ENCODE data around the gene KCNJ10.
A peak's percentile ranks its signal among the peaks of the same experiment; 100 is the strongest.
"Not testable (repeated sequence)": the region's sequence is repeated elsewhere in the genome, so short reads cannot be mapped to it uniquely, and the experiment has no call there.

KCNJ10 gene

DNA sequence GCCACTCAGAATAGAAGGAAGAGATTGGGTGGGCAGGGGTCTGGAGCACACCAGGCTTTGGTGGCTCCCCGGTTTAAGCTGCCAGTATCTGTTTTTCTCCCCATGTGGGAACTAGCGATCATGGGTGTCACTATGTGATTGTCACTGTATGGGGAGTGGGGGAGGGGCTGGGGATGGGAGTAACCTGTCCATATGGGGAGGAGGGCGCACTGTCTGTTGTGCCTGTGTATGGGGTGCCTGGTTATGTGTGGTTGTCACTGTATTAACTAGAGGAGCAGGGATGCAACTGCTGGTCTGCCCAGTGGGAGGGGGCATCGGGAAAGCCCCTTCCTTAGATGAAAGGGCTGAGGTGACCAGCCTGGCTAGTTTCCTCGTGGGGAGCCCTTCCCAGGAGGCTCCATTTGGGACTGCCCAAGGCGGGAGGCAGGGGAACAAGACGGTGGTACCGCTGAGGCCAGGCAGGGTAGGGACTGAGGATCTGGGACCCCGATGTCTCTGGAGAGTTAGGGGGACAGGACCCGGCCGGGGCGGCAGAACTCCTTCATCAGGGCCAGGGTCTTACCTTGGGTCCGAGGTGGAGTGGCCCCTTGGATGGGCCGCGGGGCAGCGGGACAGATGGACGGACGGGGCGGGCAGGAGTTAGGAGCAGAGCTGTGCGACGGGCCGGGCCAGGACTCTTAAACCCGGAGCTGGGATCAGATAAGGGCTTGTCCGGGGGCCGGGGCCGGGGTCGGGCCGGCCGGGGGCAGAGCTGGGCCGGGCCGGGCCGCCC, at the start of gene KCNJ10:
Gene KCNJ10 (minus strand): TSS at position 701 of the 772 bp plus-strand sequence. CDS start 27,628 bp downstream, outside the sequence.
- no peak for DNase-seq (ENCODE audit: low read depth in 3 of 3)

DNA sequence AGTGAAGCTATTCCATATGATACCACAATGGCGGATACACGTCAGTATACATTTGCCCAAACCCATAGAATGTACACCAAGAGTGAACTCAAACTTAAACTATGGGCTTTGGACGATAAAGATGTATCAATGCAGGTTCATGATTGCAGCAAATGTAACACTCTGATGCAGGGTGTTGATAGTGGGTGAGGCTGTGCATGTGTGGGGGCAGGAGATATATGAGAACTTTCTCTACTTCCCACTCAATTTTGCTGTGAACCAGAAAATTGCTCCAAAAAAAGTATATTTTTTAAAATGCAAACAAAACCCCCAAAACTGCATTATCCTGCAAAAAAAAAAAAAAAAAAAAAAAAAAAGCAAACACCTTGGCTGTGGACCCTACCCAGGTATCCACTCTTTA, 49.0 kb upstream of the KCNJ10 start:
- no peak for DNase-seq (ENCODE audit: low read depth in 3 of 3)

DNA sequence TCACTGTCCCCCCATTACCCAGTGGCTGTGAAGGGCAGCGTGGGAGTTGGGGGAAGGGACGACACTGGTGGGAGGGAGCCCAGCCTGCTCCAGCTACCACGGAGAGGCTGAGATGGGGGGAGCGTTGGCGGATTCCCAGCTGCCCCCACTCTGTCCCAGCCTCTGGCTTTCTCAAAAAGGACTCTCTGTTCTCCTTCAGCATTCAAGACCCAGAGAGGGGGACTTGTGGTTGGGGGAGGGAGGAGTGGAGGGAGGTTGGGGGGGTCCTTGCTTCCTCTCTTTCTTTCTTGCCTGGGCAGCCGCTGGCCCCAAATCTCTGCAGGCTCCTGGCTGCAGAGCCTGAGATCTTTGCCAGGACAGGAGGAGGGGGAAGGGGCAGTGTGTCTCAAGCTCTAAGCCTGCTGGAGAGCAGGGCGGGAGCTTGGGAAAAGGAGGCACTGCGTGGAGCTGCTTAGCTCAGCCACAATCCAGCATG, 47.8 kb upstream of the KCNJ10 start:
- no peak for DNase-seq (ENCODE audit: low read depth in 3 of 3)

DNA sequence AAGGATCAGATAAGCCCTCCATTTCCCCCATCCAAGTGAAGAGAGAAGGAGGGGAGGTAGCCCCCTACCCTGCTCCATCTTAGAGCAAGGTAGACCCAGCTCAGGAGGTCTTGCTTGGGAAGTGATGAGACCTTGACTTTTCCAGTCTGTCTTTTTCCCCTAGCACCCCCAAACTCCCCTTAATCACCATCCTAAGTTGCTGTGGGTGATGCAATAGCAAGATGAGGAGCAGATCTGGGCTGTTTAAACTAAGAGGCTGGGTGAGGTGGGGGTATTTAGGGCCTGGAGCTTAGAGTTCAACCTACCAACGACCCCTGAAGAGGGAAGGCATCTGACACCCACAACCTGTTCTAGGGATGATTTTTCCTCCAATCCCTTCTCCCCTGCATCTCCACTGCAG, 47.3 kb upstream of the KCNJ10 start:
- DNase-seq (ENCODE audit: low read depth in 3 of 3): no peak

DNA sequence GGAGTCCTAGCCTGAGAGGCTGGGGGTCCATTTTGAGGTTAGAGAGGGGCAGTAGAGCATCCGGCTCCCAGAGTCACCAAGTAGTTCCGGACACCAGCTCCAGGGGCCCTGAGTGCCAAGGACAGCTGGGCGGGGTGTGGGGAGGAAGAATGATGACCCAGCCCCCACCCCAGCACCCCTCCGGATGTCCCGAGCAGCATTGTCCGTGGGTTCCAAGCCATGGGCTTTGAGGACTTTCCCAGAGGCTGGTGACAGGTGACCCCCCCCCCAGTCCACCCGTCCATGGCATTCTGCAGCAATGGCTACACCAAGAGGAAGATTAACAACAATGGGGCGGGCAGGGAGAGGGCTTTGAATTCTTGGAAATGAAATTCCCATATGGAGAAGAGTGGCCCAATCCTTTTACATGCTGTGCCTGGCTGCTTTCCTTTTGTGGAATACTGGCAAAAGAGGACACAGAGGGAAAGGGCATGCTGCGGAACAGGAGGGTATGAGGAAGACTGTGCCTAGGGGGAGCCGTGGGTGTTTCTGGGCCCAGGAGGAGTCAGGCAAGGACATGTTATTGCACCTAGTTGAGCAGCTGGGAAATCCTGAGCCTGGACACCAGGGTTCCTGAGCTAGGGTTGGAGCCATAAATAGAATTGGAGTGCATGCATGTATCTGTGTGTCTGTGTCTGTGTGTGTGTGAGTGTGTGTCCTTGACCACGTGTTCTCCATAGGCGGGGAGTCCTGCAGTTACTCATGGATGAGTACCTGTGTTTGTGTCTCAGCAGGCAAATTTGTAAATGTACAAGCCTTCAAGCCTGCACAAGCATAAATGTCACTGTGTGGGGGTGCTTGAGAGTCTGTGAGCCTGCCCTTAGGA, 46.6 kb upstream of the KCNJ10 start:
- no peak for DNase-seq (ENCODE audit: low read depth in 3 of 3)

DNA sequence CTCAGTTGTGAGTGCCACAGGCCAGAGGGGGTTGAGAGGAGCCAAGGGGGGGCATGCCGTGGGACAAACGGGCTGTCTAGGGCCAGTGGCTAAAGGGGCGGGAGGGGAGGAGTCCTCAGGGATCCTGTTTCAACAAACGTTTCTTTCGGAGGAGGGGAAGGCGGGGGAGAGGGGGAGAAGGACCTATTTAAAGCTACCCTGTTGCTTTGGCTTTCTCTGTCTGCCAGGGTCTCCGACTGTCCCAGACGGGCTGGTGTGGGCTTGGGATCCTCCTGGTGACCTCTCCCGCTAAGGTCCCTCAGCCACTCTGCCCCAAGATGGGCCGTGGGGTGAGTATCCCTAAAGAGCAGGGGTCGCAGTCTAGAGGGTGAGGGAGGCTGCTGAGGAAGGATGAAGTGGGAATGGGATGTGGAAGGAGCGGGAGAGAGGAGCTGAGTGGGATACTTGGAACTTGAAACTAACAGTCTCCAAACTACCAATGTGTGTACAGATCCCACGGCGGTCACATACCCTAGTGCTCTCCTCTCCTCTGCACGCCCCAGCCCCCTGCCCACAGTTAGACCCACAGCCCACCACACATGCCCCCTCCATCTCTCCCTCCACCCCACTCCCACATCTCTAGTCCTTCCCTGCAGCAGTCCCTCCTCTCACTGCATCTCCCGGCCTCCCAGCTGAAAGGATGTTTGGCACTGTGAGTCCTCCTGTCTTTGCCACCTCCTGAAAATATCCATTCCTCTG, 45.8 kb upstream of the KCNJ10 start, which contains the start of gene ATP1A2:
Gene ATP1A2 (plus strand): TSS at position 215 of the 738 bp plus-strand sequence. CDS start 103 bp downstream, at position 318.
- no peak for DNase-seq (ENCODE audit: low read depth in 3 of 3)

DNA sequence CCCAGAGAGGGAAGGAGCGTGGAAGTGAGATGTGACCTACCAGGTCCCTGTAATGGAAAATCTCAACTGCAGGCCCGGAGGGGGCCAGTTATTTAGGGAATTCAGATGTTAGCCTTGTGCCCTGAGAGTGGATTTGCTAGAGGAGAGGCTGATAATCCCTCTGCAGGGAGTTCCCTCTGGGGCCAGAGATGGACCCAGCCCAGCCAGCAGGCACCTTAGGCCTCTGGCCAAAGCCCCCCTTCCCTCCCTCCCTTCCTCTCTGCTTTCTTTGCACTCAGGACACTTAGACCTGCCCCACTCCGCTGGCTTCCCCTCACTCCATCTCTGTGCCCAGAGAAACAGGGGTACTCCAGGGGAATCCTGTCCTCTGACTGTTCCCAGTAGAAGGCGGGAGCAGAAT, 44.1 kb upstream of the KCNJ10 start:
- DNase-seq (ENCODE audit: low read depth in 3 of 3): no peak

DNA sequence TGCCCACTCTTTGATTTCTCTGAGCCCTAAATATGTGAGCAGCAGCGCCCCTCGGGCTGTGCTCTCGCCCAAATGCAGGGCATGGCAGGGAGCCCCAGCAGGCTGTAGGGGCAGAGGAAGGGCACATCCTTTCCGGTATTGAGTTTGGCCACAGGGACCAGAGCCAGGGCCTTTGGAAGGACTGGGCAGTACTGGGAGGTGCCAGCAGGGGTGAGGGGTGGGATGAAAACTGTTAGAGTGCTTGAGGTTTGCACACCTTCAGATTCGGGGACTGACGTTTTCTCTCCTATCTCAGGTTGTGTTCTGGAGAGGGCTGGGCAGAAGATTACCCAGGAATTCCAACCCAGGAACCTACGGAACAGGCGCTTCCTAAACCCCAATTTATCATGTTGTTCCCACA, 43.4 kb upstream of the KCNJ10 start:
- DNase-seq (ENCODE audit: low read depth in 3 of 3): no peak

DNA sequence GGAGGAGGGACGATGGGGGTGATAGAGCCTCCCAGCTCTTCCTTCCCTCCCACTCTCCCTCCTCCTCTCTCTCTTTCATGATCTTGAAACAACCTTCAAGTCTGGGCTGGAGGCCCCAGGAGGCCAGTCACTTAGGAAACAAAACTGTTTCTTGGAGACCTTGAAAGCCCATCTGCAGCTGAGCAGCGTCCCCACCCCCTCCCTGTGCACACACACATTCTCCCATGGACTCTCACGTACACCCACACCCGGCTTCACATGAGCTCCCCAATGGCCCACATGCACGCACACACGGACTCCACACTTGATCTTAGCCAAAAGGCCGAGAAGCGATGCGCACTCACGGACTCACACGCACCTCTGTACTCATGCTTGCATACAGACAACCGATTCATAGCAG, 42.4 kb upstream of the KCNJ10 start:
- DNase-seq (ENCODE audit: low read depth in 3 of 3): no peak

DNA sequence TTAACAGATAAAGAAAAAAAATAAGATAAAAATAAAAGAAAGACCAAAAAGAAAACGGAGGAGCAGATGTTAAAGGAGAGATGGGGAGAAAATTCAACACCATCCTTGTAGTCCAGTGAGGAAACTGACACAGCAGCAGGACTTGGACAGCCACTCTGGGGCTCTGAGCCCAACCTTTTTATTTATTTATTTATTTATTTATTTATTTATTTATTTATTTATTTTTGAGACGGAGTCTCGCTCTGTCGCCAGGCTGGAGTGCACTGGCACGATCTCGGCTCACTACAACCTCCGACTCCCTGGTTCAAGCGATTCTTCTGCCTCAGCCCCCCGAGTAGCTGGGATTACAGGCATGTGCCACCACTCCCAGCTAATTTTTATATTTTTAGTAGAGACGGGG, 41.5 kb upstream of the KCNJ10 start:
- DNase-seq (ENCODE audit: low read depth in 3 of 3): not testable (repeated sequence)

DNA sequence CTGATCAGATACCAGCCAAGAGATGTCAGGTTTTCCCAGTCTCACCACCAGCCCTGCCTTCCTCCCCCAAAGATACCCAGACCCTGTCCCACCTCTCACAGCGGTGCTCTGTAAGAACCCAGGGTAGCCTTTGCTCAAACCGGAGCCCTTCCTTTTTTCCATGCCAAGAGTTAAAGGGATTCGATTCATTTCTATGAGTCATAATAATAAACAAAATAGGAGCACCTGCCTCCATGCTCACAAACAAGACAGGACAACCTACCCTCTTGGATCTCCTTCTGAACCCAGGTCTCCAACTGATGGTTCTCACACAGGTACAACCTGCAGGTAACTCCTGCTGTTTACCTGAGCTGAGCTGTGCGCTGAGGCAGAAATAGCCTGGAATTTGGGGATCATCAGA, 39.7 kb upstream of the KCNJ10 start:
- no peak for DNase-seq (ENCODE audit: low read depth in 3 of 3)

DNA sequence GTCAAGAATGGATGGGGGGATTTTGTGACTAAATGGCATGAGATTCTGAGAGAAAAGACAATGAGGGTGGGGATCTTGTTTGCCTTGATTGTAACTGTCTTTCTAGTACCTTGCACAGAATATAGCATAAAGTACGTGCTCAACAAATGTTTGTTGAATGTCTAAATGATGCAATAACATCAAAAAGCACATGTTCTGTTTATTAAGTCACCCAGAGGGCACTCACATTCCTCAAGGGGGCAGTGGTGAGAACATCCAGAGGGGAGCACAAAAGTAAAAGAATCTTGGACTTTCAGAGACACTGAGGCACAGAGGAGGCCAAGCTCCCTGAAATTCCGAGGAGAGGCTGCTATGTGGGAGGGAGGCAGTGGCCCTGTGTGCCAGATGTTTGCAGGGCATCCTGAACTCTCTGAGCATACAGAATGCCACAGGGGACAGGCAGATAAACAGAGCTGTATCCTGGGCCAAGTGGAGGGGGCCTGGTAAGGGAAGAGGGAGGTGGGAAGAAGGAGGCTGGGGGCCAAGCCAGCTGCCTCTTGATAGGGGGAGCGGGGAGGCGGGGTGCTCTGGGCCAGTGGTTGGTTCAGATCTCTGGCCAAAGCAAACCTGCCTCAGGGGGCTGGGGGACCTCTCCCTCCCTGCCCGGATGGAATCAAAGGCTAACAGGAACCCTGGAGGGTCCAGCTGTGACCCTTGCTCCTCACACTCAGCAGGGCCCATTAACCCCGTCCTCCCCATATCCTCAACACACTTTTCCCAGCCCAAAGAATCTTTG, 39.1 kb upstream of the KCNJ10 start:
- DNase-seq (ENCODE audit: low read depth in 3 of 3): peak in 1 of 3 donors; percentile 53

DNA sequence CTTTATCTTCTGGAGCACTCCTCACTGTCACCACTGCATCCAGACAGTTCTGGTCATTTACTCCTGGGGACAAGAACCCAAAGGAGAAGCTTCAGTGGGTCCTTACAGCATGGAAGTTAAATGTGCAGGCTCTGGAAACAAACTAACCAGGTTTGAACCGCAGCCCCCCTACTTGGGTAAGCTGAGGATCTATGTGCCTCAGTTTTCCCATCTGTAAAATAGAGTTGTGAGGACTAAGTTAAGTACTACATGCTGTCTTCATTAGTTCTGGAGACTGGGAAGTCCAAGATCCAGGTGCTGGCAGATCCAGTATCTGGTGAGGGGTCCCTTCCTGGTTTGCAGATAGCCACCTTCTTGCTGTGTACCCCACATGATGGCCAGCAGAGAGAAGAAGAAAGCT, 37.6 kb upstream of the KCNJ10 start:
- DNase-seq (ENCODE audit: low read depth in 3 of 3): no peak

DNA sequence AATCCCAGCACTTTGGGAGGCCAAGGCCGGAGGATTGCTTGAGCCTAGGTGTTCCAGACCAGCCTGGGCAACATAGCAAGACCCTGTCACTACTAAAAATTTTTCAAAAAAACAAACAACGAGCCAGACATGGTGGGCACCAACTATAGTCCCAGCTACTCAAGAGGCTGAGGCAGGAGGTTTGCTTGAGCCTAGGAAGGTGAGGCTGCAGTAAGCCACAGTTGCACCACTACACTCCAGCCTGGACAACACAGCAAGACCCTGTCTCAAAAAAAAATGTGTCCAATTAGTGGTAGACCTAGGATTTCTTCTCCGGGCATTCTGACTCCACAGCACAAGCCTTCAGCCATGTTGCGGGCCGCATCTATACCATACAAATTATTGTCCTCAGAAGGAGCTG, 35.2 kb upstream of the KCNJ10 start:
- no peak for DNase-seq (ENCODE audit: low read depth in 3 of 3)

DNA sequence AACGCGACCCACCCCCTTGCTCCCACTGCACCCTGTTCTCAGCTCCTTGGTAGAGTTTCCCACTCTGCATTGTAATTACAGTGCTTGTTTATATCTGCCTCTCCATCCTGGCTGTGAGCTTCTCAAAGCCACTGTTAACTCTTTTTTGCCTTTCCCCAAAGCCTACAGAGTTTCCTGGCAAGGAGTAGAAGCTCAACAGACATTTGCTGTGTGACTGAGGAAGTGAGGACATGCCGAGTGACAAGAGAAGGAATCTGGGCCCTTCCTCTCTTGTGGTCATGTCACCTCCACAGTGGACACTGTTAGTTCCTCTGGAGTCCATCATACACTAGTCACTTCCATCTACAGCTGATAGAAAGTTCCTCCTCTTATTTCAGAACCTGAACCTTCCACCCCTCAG, 34.5 kb upstream of the KCNJ10 start:
- no peak for DNase-seq (ENCODE audit: low read depth in 3 of 3)

DNA sequence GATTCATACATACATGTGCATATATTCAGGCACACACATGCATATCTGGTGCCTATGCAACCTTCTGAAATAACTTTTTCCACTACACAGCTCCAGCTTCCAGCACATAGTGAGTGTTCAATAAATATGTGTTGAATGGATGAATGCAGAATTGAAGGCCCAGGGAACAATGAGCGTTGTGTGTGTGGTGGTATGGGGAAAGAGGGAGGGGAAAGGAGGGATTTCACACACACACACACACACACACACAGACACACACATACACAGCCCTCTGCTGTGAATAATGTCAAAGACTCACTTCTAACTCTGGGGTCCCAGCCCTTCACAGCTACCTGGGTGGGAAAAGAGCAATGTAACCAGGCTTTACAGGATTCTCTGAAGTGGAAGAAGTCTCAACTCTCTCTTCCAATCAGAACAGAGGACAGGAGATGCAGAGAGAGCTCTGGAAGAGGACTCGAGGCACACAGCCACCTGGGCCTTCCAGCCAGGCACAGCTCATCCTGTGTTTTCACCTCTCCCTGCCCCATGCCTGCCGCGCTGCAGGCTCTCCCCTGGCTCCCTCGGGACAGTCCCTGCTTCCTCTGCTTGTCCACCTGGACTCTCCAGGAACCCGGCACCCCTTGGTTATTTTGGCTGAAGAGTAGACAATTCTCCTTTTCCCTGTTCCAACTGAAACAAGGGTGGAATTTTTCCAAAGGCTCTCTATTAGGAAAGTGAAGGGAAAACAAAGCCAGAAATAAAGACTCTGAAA, 33.9 kb upstream of the KCNJ10 start:
- no peak for DNase-seq (ENCODE audit: low read depth in 3 of 3)

DNA sequence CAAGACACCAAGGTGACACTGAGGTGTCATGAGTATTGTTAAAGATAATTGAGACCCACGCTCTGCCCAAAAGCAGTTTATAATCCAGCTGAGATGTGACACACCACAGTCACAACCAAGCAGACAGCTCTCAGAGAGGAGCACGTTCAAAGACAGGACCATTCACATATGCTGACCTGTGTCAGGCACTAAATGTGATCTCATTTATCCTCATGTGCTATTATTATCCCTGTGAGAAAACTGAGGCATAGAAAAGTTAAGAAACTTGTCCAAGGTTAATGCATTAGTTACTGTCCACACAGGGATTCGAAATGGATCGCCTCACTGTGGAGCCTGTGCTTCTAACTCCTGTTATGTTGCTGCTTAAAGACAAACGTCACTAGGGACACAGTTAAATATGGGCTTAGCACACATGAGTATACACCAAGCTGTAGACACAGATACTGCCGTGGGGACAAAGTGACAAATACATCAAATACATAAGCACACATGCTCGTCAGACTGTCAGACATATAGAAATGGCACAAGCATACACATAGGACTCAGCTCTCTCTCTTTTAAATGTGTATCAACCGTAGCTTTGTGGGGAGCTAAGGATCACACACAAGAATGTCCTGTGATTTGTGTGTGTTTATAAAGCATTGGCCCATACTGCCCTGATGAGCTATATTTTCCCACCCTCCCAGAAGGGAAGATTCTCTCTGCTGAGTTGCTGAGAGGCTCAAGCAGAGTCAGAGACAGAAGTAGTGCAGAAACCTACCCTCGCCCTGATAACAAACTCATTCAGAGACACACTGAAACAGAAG, 32.0 kb upstream of the KCNJ10 start:
- DNase-seq (ENCODE audit: low read depth in 3 of 3): no peak

DNA sequence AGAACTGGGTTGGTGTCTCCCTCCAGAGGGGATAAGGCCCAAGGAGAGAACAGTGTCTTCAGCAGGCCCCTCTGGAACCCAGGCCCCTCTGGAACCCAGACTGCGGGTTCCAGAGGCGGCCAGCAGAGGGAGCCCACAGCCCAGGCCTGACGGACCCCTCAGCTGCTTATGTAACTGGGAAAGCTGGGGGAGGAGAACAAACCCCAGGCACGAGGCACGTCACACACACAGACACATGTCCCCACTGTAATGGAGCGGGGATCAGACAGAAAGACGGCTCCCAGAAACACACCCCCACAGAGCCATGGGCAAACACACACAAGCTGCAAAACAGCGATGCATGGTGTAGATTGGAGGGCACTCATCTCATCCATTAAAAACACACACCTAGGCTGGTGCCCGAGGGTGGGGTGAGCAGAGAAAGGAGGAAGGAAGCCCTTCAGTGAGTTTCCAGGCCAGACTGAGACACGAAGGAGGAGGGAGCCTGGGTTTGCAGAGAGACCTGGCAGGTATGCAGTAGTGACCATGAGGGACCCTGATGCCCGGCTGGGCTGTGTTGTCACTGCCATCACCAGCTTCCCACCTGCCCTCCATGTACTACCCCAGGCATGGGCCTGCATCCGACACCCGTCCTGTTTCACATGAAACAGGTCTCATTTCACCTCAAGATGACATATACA, 31.2 kb upstream of the KCNJ10 start:
- DNase-seq (ENCODE audit: low read depth in 3 of 3): peak; percentile 55 to 64 (median 62)

DNA sequence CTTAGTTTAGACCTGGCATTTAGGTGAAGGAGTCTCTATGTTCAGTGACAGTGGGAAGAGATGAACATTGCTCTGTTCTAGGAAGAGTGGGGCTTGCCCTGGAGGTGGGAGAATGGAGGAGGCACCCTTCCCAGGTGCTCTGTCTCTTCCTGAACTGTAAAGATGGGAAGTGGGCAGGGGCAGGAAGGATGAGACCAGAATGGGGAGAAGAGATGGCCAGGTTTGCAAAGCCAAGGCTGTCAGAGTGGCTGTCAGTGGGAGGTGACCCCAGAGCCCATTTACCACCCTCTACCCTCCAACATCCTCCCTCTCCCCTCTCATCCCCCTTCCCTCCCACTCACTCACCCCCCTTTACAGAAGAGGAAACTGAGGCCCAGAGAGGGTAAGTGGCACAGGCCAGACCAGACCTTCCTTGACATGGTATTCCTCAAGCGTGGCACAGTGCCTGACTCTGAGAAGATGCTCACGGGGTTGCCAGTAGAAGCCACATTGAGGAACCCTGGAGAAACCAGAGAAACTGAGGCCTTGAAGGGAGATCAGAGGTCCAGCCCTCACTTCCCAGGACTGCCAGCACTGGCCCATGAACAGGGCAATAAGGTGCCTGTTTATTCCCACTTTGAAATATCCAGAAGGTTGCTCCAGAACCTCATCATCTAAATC, 29.9 kb upstream of the KCNJ10 start:
- DNase-seq (ENCODE audit: low read depth in 3 of 3): no peak

Data from stimulated activated CD4-positive, alpha-beta T cell treated with anti-CD3 and anti-CD28 coated beads, TNF-alpha, amount 100 ng/mL, for 48 hours (primary cell).